Panc1 (cell line): ENCODE data around the gene CHRM2.

Experiments used
- POLR2AphosphoS5 ChIP-seq: IDR thresholded peaks from 2 replicates; pipeline ENCODE4 v1.6.1; 2012; ENCODE audit warnings: mild to moderate bottlenecking, low read depth, low read length, moderate library complexity
- TF ChIP-seq, protein P1 (sequence below): fragments of 450-650 bp; IDR thresholded peaks from 2 replicates; pipeline ENCODE4 v1.5.1; 2017; ENCODE audit warnings: mild to moderate bottlenecking

GRCh38 chr7:136891850-136892249 lies 23.4 kb downstream of the CHRM2 start:
- TF ChIP-seq, protein P1, sequence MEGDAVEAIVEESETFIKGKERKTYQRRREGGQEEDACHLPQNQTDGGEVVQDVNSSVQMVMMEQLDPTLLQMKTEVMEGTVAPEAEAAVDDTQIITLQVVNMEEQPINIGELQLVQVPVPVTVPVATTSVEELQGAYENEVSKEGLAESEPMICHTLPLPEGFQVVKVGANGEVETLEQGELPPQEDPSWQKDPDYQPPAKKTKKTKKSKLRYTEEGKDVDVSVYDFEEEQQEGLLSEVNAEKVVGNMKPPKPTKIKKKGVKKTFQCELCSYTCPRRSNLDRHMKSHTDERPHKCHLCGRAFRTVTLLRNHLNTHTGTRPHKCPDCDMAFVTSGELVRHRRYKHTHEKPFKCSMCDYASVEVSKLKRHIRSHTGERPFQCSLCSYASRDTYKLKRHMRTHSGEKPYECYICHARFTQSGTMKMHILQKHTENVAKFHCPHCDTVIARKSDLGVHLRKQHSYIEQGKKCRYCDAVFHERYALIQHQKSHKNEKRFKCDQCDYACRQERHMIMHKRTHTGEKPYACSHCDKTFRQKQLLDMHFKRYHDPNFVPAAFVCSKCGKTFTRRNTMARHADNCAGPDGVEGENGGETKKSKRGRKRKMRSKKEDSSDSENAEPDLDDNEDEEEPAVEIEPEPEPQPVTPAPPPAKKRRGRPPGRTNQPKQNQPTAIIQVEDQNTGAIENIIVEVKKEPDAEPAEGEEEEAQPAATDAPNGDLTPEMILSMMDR = no peak
- TF ChIP-seq POLR2AphosphoS5 = no peak
